ENCODE data around the gene GBGT1. TPM values are rescaled to one million over a fixed set of nuclear protein-coding genes. Genes with fewer than 3 reads are reported as not detected.
A peak's percentile ranks its signal among the peaks of the same experiment; 100 is the strongest.

The GBGT1 gene
- total RNA-seq, 4 donors from 2014 or later, result 7.0 to 49.5 (median 14.1) TPM

DNA sequence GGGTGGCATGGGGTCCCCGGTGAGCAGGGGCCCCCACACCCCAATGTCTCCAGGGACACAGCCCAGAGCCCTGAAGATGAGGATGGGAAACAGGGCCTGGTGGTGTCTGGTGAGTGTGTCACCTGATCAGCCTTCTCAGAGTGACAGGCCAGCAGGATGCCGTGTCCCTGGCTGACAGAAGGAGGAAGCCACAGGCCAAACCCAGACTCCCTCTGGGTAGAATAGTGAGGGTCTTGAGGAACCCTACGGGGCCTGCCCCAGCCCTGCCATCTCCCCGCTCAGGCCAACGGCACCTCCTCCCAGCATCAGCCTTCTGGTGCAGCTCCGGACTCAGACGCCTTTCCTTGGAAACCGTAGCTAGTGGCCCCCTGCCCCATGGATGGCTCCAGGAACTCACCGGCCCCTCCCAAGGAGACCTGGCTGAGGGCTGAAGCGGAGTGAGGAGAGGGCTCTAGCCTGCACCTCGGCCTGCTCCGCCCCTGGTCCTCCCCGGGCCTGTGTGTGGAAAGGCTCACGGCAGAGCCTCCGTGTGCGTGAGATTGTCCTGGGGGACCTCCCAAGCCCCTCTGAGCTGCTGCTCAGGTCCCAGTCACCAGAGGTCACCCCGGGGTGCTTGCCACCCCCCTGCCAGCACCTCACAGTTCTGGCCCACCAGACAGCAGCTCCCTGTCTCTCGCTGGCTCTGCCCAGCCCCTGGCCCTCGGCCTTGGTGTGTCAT lies 48.7 kb downstream of the GBGT1 start:
- peak overlapping the region; percentile 11 to 92 (median 65) for H3K27ac ChIP-seq
- no peak overlapping the region for H3K4me3 ChIP-seq
- no peaks in the 10 kb centered on the region for H3K27me3 ChIP-seq
- TF ChIP-seq, protein P1, sequence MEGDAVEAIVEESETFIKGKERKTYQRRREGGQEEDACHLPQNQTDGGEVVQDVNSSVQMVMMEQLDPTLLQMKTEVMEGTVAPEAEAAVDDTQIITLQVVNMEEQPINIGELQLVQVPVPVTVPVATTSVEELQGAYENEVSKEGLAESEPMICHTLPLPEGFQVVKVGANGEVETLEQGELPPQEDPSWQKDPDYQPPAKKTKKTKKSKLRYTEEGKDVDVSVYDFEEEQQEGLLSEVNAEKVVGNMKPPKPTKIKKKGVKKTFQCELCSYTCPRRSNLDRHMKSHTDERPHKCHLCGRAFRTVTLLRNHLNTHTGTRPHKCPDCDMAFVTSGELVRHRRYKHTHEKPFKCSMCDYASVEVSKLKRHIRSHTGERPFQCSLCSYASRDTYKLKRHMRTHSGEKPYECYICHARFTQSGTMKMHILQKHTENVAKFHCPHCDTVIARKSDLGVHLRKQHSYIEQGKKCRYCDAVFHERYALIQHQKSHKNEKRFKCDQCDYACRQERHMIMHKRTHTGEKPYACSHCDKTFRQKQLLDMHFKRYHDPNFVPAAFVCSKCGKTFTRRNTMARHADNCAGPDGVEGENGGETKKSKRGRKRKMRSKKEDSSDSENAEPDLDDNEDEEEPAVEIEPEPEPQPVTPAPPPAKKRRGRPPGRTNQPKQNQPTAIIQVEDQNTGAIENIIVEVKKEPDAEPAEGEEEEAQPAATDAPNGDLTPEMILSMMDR (IDR thresholded peaks at IDR 0.05), result no peak
- no peak for TF ChIP-seq POLR2A (IDR thresholded peaks at IDR 0.05)
- H3K9me3 ChIP-seq, result no peaks in the 10 kb centered on the region
- H3K4me1 ChIP-seq, result peaks cover 16 to 80% (median 64%) of the 10 kb centered on the region in 4 donors
- DNase-seq, result peak in 2 of 3 donors; percentile 48 to 52
- H3K36me3 ChIP-seq, result peaks cover 0 to 21% (median 0%) of the 10 kb centered on the region in 3 donors

GRCh38 chr9:133113949-133114885 lies 49.5 kb downstream of the GBGT1 start:
- no peak overlapping the region for H3K4me3 ChIP-seq
- H3K4me1 ChIP-seq, result peaks cover 16 to 71% (median 57%) of the 10 kb centered on the region in 4 donors
- H3K36me3 ChIP-seq, result peaks cover 0 to 29% (median 0%) of the 10 kb centered on the region in 3 donors
- peak in 1 of 3 donors; percentile 69 for DNase-seq
- peak overlapping the region; percentile 52 to 92 (median 65) for H3K27ac ChIP-seq
- H3K27me3 ChIP-seq, result no peaks in the 10 kb centered on the region
- H3K9me3 ChIP-seq, result no peaks in the 10 kb centered on the region
- TF ChIP-seq POLR2A (IDR thresholded peaks at IDR 0.05), result no peak
- TF ChIP-seq, protein P1 (IDR thresholded peaks at IDR 0.05), result no peak

DNA sequence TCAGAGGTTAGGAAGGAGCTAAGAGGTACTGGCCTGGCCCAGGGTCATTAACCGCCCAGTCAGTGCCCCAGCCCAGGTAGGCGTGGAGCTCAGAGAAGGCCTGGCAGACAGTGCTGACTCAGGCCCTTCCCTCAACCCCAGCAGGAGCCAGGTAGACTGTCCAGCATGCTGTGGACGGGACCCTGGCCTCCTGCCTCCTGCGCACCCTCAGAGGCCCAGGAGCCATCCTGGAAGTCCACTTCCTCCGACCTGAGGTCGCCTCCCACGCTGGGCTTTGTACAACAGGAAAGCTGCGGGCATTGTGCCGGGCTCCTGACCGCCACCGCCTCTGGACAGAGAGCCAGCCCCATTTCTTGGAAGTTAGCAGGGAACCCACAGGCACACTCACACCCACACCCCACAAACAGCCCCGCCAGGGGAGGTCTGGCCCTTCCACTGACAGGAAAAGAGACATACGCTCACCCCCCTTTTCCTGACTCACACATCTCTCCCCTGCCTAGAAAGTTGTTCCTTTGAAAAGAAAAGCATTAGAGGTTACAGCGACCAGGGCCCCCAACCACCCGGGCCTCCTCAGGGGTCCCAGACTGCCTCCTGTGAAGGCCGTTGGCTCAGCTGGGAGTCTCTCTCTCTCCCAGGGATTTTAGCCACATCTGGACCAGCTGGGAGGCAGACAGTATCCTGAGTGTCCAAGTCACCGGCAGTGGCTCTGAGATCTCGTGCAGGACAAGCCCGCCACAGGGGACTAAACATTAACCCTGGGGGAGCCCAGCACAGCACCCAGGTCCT lies 50.4 kb downstream of the GBGT1 start:
- Histone ChIP-seq H3K9me3 (no peaks in the 10 kb centered on the region), H3K27me3 (no peaks in the 10 kb centered on the region), H3K27ac (peak overlapping the region; percentile 52 to 92 (median 65)), H3K4me3 (no peak overlapping the region), H3K36me3 (peaks cover 0 to 38% (median 0%) of the 10 kb centered on the region in 3 donors), H3K4me1 (peaks cover 16 to 63% (median 54%) of the 10 kb centered on the region in 4 donors)
- no peak for TF ChIP-seq POLR2A (IDR thresholded peaks at IDR 0.05)
- TF ChIP-seq, protein P1 (IDR thresholded peaks at IDR 0.05), result no peak
- peak in 2 of 3 donors; percentile 79 to 82 for DNase-seq

- no peak for TF ChIP-seq POLR2A (IDR thresholded peaks at IDR 0.05)
- TF ChIP-seq, protein P1 (IDR thresholded peaks at IDR 0.05), result no peak
- peak overlapping the region; percentile 52 to 92 (median 65) for H3K27ac ChIP-seq
- H3K4me3 ChIP-seq, result no peak overlapping the region
- H3K27me3 ChIP-seq, result no peaks in the 10 kb centered on the region
- no peaks in the 10 kb centered on the region for H3K9me3 ChIP-seq
- H3K4me1 ChIP-seq, result peaks cover 16 to 56% (median 51%) of the 10 kb centered on the region in 4 donors
- H3K36me3 ChIP-seq, result peaks cover 0 to 45% (median 0%) of the 10 kb centered on the region in 3 donors
- DNase-seq, result peak; percentile 47 to 84 (median 77)
Observed at GRCh38 chr9:133112663-133113026, 51.1 kb downstream of the GBGT1 start.

Measured in Peyer's patch (tissue), 4 donors.